Tongue (tissue), 2 donors: ENCODE data around the gene KRT37. TPM values are rescaled to one million over a fixed set of nuclear protein-coding genes. Genes with fewer than 3 reads are reported as not detected.

Experiments
- small RNA-seq: library from RNA; depleted of rRNA; stranded (forward); fragments of <200 nt; gene quantifications from one replicate; pipeline ENCODE3, GENCODE V24; 2014; ENCODE audit warnings: low replicate concordance
- total RNA-seq: library from RNA; depleted of rRNA; stranded (reverse); fragments of >200 nt; gene quantifications from one replicate; pipeline ENCODE4 v1.2.3, GENCODE V29; 2014

Gene KRT37
- total RNA-seq, 1 donor from 2014 or later = not detected

Small RNA genes lying within 50 kb of the gene (small RNA-seq; reads per million reads assigned to genes)
- 0.26 reads per million, percentile 44 among the genes with 10 or more reads in this experiment for gene RNU2-32P

Other genes starting within 250 kb of the KRT37 start
- not detected for gene KRTAP4-2, start 246.4 kb downstream of the KRT37 start, total RNA-seq
- gene KRTAP4-1, start 239.7 kb downstream of the KRT37 start, total RNA-seq = not detected
- gene KRTAP9-1, start 234.7 kb downstream of the KRT37 start, total RNA-seq = not detected
- gene KRTAP9-2, start 197.9 kb downstream of the KRT37 start, total RNA-seq = not detected
- gene KRTAP9-3, start 192.1 kb downstream of the KRT37 start, total RNA-seq = not detected
- not detected for gene KRTAP9-8, start 186.6 kb downstream of the KRT37 start, total RNA-seq
- not detected for gene KRTAP9-4, start 174.9 kb downstream of the KRT37 start, total RNA-seq
- not detected for gene KRTAP9-9, start 169.2 kb downstream of the KRT37 start, total RNA-seq
- not detected for gene KRTAP9-6, start 159.2 kb downstream of the KRT37 start, total RNA-seq
- not detected for gene KRTAP9-7, start 148.9 kb downstream of the KRT37 start, total RNA-seq
- not detected for gene KRTAP29-1, start 121.7 kb downstream of the KRT37 start, total RNA-seq
- not detected for gene KRTAP16-1, start 115.3 kb downstream of the KRT37 start, total RNA-seq
- 1.0 TPM for gene KRTAP17-1, start 108.9 kb downstream of the KRT37 start, total RNA-seq
- not detected for gene KRT33A, start 73.8 kb downstream of the KRT37 start, total RNA-seq
- 0.21 TPM for gene KRT33B, start 54.8 kb downstream of the KRT37 start, total RNA-seq
- gene KRT34, start 42.3 kb downstream of the KRT37 start, total RNA-seq = 0.51 TPM
- 6.1 TPM for gene KRT31, start 27.0 kb downstream of the KRT37 start, total RNA-seq
- gene KRT38, start 16.4 kb upstream of the KRT37 start, total RNA-seq = not detected
- gene KRT32, start 42.8 kb upstream of the KRT37 start, total RNA-seq = not detected
- gene KRT35, start 56.6 kb upstream of the KRT37 start, total RNA-seq = not detected
- gene KRT36, start 65.3 kb upstream of the KRT37 start, total RNA-seq = not detected
- gene KRT13, start 81.0 kb upstream of the KRT37 start, total RNA-seq = 1,847 TPM
- 633 TPM for gene KRT15, start 94.3 kb upstream of the KRT37 start, total RNA-seq
- 248 TPM for gene KRT19, start 103.7 kb upstream of the KRT37 start, total RNA-seq
- gene KRT9, start 147.5 kb upstream of the KRT37 start, total RNA-seq = not detected
- gene KRT14, start 162.3 kb upstream of the KRT37 start, total RNA-seq = 738 TPM
- gene KRT16, start 188.2 kb upstream of the KRT37 start, total RNA-seq = 52.3 TPM
- gene KRT17, start 200.0 kb upstream of the KRT37 start, total RNA-seq = 253 TPM